ENCODE results near the gene LNX2.

GRCh38 chr13:27621116-27621365 is 712 bp upstream of the LNX2 start:
- no peak for TF ChIP-seq CTCF (IDR thresholded peaks at IDR 0.05; ENCODE audit: low read length)
- TF ChIP-seq EZH2 (IDR thresholded peaks at IDR 0.05; ENCODE audit: borderline replicate concordance, low read length), result no peak
